Fibroblast of skin of back (primary cell): ENCODE measurements around the gene DPYSL5.
"Not testable (repeated sequence)": the region's sequence is repeated elsewhere in the genome, so short reads cannot be mapped to it uniquely, and the experiment has no call there.

Experiments used
- DNase-seq: peaks from one replicate; pipeline ENCODE4 v3.0.0-alpha.2; 2013

The DPYSL5 gene

GRCh38 chr2:26875065-26875634 is 27.2 kb downstream of the DPYSL5 start:
- no peak for DNase-seq

GRCh38 chr2:26875808-26876207 is 27.9 kb downstream of the DPYSL5 start:
- DNase-seq, result no peak

GRCh38 chr2:26876260-26876659 is 28.3 kb downstream of the DPYSL5 start:
- DNase-seq, result no peak

- DNase-seq, result no peak
Observed at GRCh38 chr2:26877276-26877675, 29.3 kb downstream of the DPYSL5 start.

- no peak for DNase-seq
Observed at GRCh38 chr2:26880161-26880560, 32.2 kb downstream of the DPYSL5 start.

GRCh38 chr2:26880910-26881435 is 33.0 kb downstream of the DPYSL5 start:
- no peak for DNase-seq

DNA sequence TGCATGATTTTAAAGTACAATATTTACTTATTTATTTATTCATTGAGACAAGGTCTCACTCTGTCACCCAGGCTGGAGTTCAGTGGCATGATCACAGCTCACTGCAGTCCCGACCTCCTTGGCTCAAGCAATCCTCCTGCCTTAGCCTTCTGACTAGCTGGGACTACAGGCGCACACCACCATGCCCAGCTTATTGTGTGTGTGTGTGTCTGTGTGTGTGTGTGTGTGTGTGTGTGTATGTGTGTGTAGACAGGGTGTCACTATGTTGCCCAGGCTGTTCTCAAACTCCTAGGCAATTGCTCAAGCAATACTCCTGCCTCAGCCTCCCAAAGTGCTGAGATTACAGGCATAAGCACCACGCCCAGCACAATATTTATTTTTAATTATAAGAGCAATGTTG is 34.3 kb downstream of the DPYSL5 start:
- DNase-seq, result not testable (repeated sequence)

GRCh38 chr2:26883956-26884355 is 36.0 kb downstream of the DPYSL5 start:
- no peak for DNase-seq

DNA sequence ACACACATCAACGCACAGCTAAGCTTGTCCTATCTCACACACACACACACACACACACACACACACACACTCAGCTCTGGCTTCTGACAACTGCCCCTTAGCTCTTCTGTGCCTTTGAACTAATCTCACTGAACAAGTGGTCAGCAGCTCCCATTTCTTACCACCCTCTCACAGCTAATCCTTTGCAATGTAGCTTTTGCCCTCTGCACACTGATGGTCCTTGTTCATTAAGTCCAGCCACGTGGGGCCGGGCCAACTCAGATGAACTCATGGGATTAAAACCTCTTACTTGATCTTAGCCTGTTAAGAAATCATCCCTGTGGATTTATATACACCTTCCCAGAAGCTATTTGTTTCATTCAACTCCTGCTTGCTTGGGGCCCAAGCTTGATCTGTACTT is 36.6 kb downstream of the DPYSL5 start:
- DNase-seq, result no peak

- DNase-seq, result no peak
Observed at GRCh38 chr2:26885651-26886329, 37.9 kb downstream of the DPYSL5 start.

DNA sequence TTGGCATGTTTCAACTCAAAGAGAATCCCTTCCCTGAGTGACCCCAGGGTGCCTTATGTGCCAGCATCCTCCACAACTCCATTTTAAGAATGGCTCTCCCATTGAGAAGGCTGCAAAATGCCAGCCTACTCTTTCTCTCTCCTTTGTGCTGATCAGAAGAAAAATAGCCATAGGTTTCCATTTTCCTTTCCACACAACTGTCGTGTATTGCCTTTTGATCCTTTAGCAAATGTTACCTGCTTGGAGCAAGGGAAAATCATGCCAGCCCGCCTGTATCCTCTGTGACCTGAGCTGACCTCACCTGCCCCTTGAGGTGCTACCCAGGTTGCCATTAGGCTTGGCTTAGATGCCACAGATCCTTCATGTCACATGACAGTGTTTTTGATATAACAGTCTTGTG is 38.8 kb downstream of the DPYSL5 start:
- no peak for DNase-seq

DNA sequence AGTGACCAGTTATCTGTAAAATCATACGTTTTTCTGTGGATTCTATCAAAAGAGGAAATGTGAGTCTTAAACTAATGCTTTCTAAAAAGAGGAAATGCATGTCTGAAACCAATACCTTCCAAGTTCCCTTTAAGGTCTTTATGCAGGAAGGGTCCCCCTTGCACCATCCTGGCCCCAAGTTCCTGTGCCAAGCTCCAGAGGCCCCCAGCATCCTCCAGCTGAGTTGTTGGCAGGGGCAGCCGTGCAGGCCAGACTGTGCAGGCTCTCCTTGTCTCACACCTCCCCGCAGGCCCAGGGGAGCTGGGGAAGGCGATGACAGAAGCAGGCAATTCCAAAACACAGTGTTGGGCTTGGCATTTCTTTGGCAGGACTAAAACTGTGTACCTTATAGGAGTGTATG is 39.2 kb downstream of the DPYSL5 start:
- no peak for DNase-seq

DNA sequence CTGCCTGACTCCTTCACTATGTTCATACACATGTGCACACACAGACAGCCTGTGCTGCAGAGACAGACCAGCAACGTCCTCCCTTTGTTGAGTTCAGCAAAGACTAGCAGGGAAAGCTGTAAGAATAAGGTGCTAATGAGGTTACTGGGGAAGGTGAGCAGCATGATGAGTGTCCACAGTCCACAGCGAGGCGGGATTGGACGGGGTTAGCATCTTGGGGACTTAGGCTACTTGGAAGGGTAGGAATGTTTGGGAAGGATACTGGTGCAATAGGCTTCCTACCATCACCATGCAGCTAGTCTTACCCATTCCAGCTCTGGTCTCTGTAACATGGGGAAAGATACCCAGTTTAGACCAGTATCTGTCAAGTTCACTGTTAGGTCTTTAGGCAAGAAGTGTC is 41.9 kb downstream of the DPYSL5 start:
- DNase-seq, result no peak

DNA sequence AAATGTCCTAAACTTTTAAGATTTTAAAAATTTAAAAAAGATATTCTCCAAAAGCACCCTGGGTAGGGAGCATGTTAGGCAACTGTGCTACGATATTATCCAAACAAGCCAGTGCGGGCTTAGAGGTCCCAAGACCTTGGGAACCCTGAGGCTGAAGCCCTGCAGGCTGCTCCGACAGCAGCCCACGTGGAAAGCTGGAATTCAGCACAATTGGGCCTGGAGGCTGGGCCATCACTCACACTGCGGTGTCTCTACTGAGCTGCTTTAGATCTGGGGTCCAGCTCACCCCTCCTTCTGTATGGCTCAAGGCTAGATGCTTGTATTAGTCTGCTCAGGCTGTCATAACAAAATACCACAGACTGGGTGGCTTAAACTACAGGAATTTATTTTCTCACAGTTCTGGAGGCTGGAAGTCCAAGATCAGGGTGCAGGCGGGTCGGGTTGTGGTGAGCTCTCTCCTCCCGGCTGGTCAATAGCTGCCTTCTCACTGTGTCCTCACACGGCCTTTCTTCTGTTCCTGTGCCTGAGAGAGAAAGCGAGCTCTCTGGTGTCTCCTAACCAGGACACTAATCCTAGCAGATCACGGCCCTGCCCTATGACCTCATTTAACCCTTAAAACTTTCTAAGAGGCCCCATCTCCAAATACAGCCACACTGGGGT is 42.5 kb downstream of the DPYSL5 start:
- DNase-seq, result no peak

DNA sequence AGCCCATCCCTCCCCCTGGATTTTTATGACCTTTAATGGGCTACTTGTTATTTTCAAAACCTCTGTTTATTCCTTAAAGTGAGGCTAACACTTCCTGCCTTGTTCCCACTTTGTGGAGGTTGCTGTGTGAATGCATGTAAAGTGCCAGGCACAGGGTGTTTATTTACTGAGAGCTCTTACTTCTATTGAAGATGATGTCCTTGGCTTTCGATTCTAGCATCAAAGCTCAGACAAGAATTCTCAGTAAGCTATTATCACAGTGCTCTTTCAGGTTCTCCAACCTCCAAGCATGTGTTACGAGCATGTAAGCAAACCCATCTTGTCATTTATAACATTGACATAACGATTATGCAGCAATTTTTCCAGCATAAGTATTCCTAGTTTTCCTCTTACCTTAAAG is 44.2 kb downstream of the DPYSL5 start:
- no peak for DNase-seq

DNA sequence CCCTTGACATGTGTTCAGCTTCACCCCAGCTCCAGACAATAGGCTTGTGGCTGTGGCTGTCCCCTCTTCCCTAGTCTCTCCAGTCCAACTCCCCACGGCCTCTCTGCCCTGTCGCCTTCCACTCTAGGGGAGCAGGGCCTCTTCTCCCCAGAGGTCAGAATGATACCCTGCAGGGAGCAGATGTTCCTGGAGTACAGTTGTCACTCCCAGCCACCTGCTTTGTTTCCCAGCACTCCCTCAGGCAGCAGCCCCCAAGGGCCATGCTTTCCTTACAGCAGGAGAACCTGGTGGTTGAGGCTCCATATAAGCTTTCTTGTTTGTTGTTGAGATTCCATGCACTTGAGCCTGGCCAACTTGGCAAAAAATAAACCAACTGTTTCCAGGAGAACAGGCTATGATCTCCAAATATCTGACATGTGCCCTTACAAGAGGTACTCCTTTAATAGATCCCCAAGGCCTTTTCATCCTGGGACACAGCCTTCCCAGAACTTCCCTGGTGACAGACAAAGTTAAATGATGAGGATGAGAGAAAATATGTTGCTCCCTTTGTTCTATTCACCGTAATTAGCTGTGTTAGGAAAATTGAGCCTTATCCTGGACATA is 45.1 kb downstream of the DPYSL5 start:
- DNase-seq, result no peak

DNA sequence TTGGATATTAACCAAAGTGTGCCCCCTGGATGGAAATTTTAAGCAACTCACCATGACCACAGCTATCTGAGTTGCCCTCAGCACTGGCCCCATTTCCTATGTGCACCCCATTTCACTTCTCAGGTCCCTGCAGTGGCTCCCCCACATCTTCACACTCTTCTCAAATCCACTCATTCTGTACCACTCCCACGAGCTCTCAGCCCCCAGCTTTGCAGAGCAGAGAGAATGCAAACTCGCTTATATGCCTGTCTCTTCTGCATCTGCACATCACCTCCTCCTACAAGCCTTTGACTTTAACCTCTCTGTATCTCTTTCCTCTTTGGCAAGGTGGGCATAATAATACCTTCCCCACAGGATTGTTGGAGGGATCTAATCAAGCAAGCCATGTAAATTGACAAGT is 46.2 kb downstream of the DPYSL5 start:
- no peak for DNase-seq

DNA sequence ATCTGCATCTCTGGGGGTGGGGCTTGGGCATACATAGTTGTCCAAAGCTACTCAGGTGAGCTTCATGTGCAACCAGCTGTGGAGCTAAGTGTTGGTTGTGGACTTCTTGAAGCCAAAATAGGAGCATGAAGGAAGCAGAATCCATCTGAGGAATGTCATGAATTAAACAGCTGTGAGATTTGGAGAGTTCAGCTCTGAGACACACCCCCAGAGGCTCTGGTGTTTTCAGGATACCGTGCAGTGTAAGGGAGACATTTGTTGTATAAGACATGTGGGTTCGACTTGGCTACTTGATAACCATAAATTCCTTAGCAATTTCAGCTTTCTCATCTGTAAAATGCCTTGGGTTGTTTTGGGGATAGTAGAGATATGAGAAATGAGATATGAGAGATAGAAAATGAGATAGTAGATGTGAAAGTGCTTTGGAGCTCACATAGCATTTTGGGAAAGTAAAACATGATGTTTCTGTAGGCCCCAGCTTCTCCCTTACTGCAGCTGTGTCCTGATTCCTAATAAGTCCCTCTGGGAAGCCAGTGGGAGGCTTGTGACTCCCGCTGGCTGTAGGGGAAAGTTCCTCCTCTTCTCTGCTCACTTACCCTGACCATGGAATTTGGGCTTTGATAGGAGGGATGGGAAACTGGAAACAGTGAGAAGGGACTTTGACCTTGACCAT is 50.0 kb downstream of the DPYSL5 start:
- DNase-seq, result no peak

GRCh38 chr2:26898480-26899078 is 50.6 kb downstream of the DPYSL5 start:
- DNase-seq, result no peak

- DNase-seq, result no peak
Observed at GRCh38 chr2:26899500-26900164, 51.7 kb downstream of the DPYSL5 start.

DNA sequence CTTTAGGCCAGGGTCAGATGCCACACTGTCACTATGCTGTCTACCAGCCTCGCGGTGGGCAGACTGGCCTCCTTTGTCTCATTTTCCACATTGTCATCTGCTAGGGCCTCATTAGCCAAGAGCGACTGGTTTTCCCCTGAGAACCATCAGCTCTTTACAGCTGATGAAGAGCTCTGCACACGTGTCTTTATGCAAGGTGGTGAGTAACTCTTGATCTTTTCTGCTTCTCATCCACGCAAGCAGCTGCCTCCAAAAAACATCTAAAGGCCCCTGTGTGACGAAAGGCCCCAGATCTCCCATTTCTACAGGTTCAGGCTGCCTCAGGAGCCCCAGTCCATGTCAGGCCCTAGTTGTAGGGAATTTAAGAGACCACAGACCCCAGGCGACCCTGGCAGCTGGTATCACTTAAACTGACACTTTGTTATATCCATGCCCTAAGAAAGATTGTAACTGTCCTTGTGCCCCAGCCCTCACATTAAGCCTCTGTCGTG is 52.9 kb downstream of the DPYSL5 start:
- DNase-seq, result no peak
